ENCODE measurements around the gene PARD6G. TPM values are rescaled to one million over a fixed set of nuclear protein-coding genes. Genes with fewer than 3 reads are reported as not detected.

Gene PARD6G
- total RNA-seq, 1 donor from 2014 or later, result 3.6 TPM

DNA sequence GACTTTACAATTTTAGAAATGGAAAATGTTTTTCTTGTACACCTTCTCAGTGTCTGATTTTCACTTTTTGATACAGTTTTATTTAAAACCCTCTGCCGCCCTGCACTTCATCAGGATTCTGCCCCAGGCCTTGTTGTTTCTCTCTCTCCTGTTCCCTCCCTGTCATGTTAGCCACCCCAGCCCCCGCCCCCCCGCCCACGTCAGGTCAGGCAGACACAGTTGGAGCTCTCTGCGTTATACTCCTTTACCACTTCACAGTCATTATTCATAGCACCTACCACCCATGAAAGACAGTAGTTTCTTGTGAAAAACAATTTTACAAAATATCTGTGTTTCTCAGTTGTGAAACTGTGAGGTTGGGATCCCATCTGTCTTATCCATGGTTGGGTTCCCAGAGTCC, 116.8 kb downstream of the PARD6G start:
- no peak for DNase-seq (ENCODE audit: low read depth)
- TF ChIP-seq, protein P1, sequence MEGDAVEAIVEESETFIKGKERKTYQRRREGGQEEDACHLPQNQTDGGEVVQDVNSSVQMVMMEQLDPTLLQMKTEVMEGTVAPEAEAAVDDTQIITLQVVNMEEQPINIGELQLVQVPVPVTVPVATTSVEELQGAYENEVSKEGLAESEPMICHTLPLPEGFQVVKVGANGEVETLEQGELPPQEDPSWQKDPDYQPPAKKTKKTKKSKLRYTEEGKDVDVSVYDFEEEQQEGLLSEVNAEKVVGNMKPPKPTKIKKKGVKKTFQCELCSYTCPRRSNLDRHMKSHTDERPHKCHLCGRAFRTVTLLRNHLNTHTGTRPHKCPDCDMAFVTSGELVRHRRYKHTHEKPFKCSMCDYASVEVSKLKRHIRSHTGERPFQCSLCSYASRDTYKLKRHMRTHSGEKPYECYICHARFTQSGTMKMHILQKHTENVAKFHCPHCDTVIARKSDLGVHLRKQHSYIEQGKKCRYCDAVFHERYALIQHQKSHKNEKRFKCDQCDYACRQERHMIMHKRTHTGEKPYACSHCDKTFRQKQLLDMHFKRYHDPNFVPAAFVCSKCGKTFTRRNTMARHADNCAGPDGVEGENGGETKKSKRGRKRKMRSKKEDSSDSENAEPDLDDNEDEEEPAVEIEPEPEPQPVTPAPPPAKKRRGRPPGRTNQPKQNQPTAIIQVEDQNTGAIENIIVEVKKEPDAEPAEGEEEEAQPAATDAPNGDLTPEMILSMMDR (conservative IDR thresholded peaks at IDR 0.05; ENCODE audit: low read depth, low read length), result no peak
- no peak overlapping the region for H3K4me3 ChIP-seq (ENCODE audit: low read depth, low read length)

GRCh38 chr18:80129672-80130367, 117.5 kb downstream of the PARD6G start:
- no peak for DNase-seq (ENCODE audit: low read depth)
- TF ChIP-seq, protein P1 (conservative IDR thresholded peaks at IDR 0.05; ENCODE audit: low read depth, low read length), result no peak
- no peak overlapping the region for H3K4me3 ChIP-seq (ENCODE audit: low read depth, low read length)

GRCh38 chr18:80127635-80128034, 119.7 kb downstream of the PARD6G start:
- H3K4me3 ChIP-seq (ENCODE audit: low read depth, low read length), result no peak overlapping the region
- TF ChIP-seq, protein P1 (conservative IDR thresholded peaks at IDR 0.05; ENCODE audit: low read depth, low read length), result no peak
- DNase-seq (ENCODE audit: low read depth), result no peak

- DNase-seq (ENCODE audit: low read depth), result no peak
- no peak overlapping the region for H3K4me3 ChIP-seq (ENCODE audit: low read depth, low read length)
- TF ChIP-seq, protein P1 (conservative IDR thresholded peaks at IDR 0.05; ENCODE audit: low read depth, low read length), result no peak
These were observed 120.5 kb downstream of the PARD6G start for GRCh38 chr18:80126797-80127196.

DNA sequence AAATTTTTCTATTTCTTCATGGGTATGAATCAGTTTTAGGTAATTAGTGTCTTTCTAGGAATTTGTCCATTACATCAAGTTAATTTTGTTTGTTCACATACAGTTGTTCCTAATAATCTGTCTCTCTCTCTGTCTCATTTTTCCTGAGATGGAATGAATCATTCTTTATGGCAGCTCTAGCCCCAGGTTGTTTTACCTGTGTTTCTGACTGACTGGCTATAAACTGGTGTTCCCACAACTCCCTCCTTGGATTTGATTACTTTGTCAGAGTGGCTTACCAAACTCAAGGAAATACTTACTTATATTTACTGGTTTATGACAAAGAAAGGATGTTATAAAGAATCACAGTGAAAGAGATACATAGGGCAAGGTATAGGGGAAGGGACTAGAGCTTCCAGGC, 123.2 kb downstream of the PARD6G start:
- no peak overlapping the region for H3K4me3 ChIP-seq (ENCODE audit: low read depth, low read length)
- TF ChIP-seq, protein P1 (conservative IDR thresholded peaks at IDR 0.05; ENCODE audit: low read depth, low read length), result no peak
- DNase-seq (ENCODE audit: low read depth), result no peak

DNA sequence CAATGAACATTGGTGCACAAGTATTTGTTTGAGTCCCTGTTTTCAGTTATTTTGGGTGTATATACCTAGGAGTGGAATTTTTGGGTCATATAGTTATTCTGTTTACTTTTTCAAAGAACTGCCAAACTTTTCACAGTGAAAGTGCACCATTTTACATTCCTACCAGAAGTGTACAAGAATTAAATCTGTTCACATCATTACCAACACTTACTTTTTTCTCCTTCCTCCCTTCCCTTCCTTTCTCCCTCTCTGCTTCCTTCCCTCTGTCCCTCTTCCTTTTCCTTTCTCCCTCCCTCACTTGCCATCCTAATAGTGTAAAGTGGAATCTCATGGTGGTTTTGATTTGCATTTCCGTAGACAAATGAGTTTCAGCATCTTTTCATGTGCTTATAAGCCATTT, 126.4 kb downstream of the PARD6G start:
- no peak for DNase-seq (ENCODE audit: low read depth)
- TF ChIP-seq, protein P1 (conservative IDR thresholded peaks at IDR 0.05; ENCODE audit: low read depth, low read length), result no peak
- no peak overlapping the region for H3K4me3 ChIP-seq (ENCODE audit: low read depth, low read length)

DNA sequence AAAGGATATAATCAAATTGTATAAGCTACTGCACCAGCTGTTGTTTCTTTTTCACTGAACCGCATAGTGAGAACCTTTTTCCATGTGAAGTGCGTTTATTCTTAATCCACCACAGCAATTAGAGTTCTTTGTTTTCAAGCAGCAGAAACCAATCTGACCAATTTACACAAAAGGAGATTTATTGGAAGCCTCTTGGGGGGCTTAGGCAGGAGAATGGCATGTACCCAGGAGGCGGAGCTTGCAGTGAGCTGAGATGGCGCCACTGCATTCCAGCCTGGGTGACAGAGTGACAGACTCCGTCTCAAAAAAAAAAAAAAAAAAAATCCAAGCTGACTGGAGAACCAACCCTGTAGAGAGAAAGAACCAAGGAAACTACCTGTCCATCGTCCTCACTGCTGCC, 128.2 kb downstream of the PARD6G start:
- TF ChIP-seq, protein P1 (conservative IDR thresholded peaks at IDR 0.05; ENCODE audit: low read depth, low read length), result no peak
- no peak overlapping the region for H3K4me3 ChIP-seq (ENCODE audit: low read depth, low read length)
- no peak for DNase-seq (ENCODE audit: low read depth)

All from epithelial cell of proximal tubule (primary cell).